GM12865 (cell line): ENCODE measurements around the gene TRIM7.

Experiments used
- DNase-seq: peaks from one replicate; pipeline ENCODE4 v3.0.0; 2010; ENCODE audit warnings: low read depth
- H3K4me3 ChIP-seq: 2 replicates; pipeline ENCODE4 v1.5.1; 2011; ENCODE audit warnings: mild to moderate bottlenecking, low read depth, low read length, control low read depth
- TF ChIP-seq, protein P1 (sequence below): IDR thresholded peaks from 2 replicates; pipeline ENCODE4 v1.5.1; 2011; ENCODE audit warnings: low read length, control low read depth, low read depth, inconsistent platforms; ENCODE audit not compliant: insufficient read depth; ENCODE audit errors: missing control alignments

Gene TRIM7

DNA sequence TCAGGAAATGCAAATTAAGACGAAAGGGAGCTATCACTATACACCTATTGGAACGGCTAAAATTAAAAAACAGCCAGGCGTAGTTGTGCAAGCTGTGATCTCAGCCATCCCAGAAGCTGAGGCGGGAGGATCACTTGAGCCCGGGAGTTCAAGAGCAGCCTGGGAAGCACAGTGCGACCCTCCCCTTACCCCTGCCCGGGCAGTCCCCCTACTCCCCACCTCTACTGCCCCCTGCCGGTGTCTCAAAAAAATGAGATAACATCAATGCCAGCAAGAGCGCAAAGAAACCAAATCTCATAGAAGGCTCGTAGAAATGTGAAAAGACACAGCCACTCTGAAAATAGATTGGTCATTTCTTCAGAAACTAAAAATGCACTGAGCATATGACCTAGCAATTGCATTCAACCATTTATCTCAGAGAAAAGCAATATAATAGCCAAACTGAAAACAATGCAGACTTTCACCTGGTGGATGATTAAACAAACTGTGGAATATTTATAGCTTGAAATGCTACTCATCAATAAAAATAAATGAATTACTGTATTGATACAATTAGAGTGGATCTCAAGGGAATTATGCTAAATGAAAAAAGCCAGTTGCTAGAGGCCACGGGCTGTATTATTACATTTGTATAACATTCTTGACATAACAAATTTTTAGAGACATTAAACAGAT is 37.0 kb downstream of the TRIM7 start:
- no peak overlapping the region for H3K4me3 ChIP-seq
- DNase-seq = peak; percentile 40
- TF ChIP-seq, protein P1, sequence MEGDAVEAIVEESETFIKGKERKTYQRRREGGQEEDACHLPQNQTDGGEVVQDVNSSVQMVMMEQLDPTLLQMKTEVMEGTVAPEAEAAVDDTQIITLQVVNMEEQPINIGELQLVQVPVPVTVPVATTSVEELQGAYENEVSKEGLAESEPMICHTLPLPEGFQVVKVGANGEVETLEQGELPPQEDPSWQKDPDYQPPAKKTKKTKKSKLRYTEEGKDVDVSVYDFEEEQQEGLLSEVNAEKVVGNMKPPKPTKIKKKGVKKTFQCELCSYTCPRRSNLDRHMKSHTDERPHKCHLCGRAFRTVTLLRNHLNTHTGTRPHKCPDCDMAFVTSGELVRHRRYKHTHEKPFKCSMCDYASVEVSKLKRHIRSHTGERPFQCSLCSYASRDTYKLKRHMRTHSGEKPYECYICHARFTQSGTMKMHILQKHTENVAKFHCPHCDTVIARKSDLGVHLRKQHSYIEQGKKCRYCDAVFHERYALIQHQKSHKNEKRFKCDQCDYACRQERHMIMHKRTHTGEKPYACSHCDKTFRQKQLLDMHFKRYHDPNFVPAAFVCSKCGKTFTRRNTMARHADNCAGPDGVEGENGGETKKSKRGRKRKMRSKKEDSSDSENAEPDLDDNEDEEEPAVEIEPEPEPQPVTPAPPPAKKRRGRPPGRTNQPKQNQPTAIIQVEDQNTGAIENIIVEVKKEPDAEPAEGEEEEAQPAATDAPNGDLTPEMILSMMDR = peak; percentile 52

DNA sequence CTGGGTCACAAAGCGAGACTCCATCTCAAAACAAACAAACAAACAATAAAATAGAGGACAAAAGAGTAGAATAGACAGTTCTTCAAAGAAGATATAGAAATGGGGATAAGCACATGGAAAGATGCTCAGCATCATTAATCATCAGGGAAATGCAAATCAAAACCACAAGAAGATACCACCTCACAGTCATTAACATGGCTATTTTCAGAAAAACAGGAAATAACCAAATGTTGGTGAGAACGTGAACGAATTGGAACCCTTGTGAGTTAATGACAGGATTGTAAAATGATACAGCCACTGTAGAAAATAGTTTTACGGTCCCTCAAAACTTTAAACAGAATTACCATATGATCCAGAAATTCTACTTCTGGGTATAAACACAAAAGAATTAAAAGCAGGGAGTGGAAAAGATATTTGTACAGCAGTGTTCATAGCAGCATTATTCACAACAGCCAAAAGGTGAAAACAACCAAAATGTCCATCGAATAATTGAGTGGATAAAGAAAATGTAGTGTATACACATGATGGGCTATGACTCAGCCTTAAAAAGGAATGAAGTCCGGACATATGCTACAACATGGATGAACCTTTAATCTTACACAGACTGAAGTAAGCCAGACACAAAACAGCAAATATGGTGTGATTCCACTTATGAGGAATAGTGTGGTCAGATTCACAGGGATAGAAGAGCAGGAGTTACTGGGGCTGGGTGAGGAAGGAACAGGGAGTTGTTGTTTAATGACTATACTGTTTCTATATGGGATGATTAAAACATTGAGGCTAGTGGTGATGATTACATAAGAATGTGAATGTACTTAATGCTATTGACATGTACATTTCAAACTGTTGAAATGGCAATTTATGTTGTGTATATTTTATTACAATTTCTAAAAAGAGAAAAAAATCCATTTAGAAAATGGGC is 37.9 kb downstream of the TRIM7 start:
- no peak overlapping the region for H3K4me3 ChIP-seq
- TF ChIP-seq, protein P1 = no peak
- peak; percentile 40 for DNase-seq

DNA sequence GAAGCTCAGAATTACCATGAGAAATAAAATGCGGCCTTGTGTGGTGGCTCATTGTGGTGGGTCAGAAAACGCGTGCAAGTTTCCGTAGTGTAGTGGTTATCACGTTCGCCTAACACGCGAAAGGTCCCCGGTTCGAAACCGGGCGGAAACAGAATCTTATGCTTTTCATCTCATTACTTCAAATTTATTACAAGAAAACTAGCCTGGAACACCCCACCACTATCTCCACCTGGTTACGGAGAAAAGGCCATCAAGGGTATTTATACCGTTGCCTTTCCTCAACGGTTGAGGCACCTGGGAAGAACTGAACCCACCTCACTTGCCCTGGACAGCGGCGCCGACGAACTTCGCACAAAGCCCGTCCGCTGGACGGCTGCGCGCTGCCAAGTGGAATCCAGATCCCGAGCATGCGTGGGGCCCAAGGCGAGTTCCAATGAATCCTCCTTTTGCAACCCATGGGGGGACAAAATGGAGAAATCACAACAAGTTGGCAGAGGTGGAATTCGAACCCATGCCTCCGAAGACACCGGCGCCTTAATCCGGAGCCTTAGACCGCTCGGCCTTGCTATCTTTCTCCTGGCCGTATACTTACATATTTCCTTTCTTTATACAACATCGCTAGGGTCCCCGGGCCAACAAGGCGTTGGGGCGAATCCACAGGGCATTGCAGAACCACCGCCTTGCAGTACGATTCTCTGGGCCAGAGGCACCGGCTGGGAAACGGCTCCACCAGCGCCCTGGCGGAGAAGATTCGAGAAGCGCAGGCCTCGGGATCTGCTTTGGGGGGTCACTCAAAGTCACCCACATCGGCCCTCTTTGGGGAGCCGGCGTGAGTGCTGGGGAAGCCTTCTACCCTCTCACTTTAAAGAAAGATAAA is 40.7 kb downstream of the TRIM7 start:
- TF ChIP-seq, protein P1 = no peak
- peak; percentile 40 for DNase-seq
- H3K4me3 ChIP-seq = no peak overlapping the region

DNA sequence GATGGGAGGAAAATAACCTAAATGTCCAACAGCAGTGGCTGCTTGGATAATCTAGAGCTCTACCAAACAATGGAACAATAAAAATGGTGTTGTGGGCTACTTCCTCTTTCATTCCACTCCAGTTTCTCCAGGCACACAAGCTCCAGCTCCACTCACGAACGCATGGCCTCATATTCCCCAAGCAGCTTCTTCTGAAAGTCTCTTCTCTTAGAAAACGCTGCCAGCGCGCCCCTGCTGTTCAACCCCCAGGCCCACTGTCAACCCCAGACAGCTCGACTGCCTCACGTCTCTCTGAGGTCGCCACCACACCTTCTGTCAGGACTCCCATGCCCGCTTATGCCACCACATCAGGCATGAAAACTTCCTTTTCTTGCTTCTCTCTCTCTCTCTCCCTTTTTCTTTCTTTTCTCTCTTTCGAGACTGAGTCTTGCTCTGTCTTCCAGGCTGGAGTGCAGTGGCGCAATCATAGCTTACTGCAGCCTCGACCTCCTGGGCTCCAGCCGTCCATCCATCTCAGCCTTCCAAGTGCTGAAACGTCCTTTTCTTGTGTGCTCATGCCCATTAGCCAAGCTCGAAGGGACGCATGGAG is 41.4 kb downstream of the TRIM7 start:
- H3K4me3 ChIP-seq = no peak overlapping the region; the same call in none of the 2 replicates
- peak; percentile 65 for DNase-seq
- TF ChIP-seq, protein P1 = no peak

DNA sequence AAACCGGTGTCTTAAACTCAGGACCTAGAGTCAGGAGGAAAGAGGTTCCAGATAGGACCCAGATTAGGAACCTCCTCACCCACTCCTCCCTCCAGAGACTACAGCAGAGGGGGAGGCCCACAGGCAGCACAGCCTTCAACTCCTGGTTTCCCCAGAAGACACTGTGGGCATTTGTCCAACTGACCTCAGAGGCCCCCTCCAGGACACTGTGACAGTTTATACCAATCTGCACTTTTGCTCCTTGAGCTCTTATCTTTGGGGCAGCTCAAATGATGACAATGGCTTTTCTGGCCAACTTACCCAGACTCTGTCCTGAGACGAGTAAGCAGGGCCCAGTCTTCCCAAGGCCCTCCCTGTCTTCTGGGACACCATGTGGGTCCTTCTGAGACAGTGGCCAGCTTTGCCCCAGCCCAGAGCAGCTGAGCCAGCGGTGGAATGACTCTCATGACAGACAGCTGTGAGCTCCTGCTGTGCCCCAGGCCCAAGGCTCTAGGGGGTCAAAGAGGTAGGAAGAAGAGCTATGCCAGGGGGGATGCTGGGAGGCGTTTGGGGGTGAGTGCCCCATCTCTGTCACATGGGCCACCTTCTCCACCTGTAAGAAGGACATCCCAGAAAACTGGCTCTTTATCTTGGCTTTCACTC is 43.3 kb downstream of the TRIM7 start:
- TF ChIP-seq, protein P1 = no peak
- no peak for DNase-seq
- H3K4me3 ChIP-seq = peak overlapping the region; percentile 64

DNA sequence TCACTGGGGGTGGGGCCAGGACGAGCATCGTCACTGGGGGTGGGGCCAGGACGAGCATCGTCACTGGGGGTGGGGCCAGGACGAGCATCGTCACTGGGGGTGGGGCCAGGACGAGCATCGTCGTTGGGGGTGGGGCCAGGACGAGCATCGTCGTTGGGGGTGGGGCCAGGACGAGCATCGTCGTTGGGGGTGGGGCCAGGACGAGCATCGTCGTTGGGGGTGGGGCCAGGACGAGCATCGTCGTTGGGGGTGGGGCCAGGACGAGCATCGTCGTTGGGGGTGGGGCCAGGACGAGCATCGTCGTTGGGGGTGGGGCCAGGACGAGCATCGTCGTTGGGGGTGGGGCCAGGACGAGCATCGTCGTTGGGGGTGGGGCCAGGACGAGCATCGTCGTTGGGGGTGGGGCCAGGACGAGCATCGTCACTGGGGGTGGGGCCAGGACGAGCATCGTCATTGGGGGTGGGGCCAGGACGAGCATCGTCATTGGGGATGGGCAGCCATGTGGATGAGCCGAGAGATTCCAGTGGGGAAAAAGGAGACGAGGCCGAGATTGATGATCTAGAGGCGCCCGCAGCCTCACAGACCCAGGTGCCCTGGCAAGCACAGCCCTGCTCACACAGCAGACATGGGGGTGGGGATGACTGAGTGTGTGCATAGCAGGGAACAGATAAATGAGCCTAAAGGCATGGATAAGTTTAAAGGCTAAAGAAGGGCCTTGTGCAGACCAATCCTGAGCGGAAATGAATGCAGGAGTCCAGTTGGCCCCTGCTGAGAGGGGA is 44.1 kb downstream of the TRIM7 start:
- DNase-seq = peak; percentile 78
- peak overlapping the region; percentile 64 for H3K4me3 ChIP-seq
